H1 (cell line): ENCODE measurements around the gene RAB36. TPM values are rescaled to one million over a fixed set of nuclear protein-coding genes. Genes with fewer than 3 reads are reported as not detected.

ENCODE experiments used
- CTCF ChIA-PET: fragments of 300-600 bp; sonication (Branson Sonifier 250); formaldehyde crosslinking; loops from one replicate; lab custom pipeline; 2021; ENCODE audit not compliant: partially characterized antibody; lab: Charles Lee
- POLR2A ChIA-PET: fragments of 300-600 bp; sonication (Branson Sonifier 250); formaldehyde crosslinking; loops from one replicate; lab custom pipeline; 2021; ENCODE audit warnings: inconsistent platforms; ENCODE audit not compliant: partially characterized antibody; lab: Charles Lee
- DNase-seq, 2 experiments: peaks; one replicate each; pipeline versions ENCODE4 v3.0.0 to v3.0.0-alpha.2; 2010 to 2022; ENCODE audit warnings: low spot score in 2 of 2, low read depth in 1 of 2, mixed read lengths in 1 of 2
- FAIRE-seq: peaks from 2 replicates; lab custom pipeline; 2011; peaks lifted over from hg19 to GRCh38; lab: Jason Lieb, UNC
- H2AFZ ChIP-seq: 2 replicates; pipeline ENCODE4 v1.8.1; 2012; ENCODE audit warnings: low read length, inconsistent platforms
- H2AK5ac ChIP-seq: 2 replicates; pipeline ENCODE4 v1.6.1; 2013; ENCODE audit warnings: low read depth, low read length
- H2BK120ac ChIP-seq: replicated peaks from 2 replicates; pipeline ENCODE3; 2013; ENCODE audit warnings: low read depth, low read length, inconsistent platforms
- H2BK12ac ChIP-seq: 2 replicates; pipeline ENCODE4 v1.6.1; 2013; ENCODE audit warnings: low read depth, low read length
- H2BK15ac ChIP-seq: 2 replicates; pipeline ENCODE4 v1.6.1; 2013; ENCODE audit warnings: low read length
- H2BK20ac ChIP-seq: 2 replicates; pipeline ENCODE4 v1.6.1; 2013; ENCODE audit warnings: low read length
- H2BK5ac ChIP-seq: 2 replicates; pipeline ENCODE4 v1.6.1; 2013; ENCODE audit warnings: low read depth, low read length
- H3K14ac ChIP-seq: 2 replicates; pipeline ENCODE4 v1.6.1; 2013; ENCODE audit warnings: inconsistent platforms; ENCODE audit not compliant: insufficient read length
- H3K18ac ChIP-seq: 2 replicates; pipeline ENCODE4 v1.6.1; 2013; ENCODE audit warnings: low read length; ENCODE audit errors: extremely low read depth
- H3K23ac ChIP-seq: 2 replicates; pipeline ENCODE4 v1.6.1; 2013; ENCODE audit warnings: inconsistent platforms; ENCODE audit not compliant: insufficient read length
- H3K23me2 ChIP-seq: 2 replicates; pipeline ENCODE4 v1.6.1; 2013; ENCODE audit warnings: low read depth, low read length
- H3K27ac ChIP-seq: 2 replicates; pipeline ENCODE4 v1.6.1; 2011; ENCODE audit warnings: low read depth, low read length, inconsistent platforms
- H3K27me3 ChIP-seq, 4 experiments: replicated peaks in 1 of 4; 1 replicate in 1 of 4; 2 replicates in 3 of 4; pipeline versions ENCODE4 v1.6.1 to v1.8.1; 2011 to 2013; ENCODE audit warnings: low read length in 3 of 4, mild to moderate bottlenecking in 3 of 4, inconsistent platforms in 2 of 4, mixed read lengths in 2 of 4, moderate library complexity in 1 of 4; ENCODE audit not compliant: control insufficient read depth in 3 of 4, insufficient read depth in 3 of 4; ENCODE audit errors: extremely low read depth in 1 of 4
- H3K36me3 ChIP-seq, 4 experiments: 2 replicates each; pipeline versions ENCODE4 v1.6.1 to v1.8.1; 2011 to 2013; ENCODE audit warnings: mild to moderate bottlenecking in 4 of 4, low read length in 3 of 4, moderate library complexity in 2 of 4, control low read depth in 1 of 4, inconsistent platforms in 1 of 4; ENCODE audit not compliant: insufficient read depth in 4 of 4, control insufficient read depth in 2 of 4
- H3K4ac ChIP-seq: replicated peaks from 2 replicates; pipeline ENCODE3; 2013; ENCODE audit warnings: low read length, low read depth, mixed read lengths, inconsistent platforms; ENCODE audit not compliant: insufficient read length
- H3K4me1 ChIP-seq, 4 experiments: replicated peaks in 1 of 4; 1 replicate in 1 of 4; 2 replicates in 3 of 4; pipeline versions ENCODE4 v1.6.1 to v1.8.1; 2011 to 2013; ENCODE audit warnings: low read length in 3 of 4, inconsistent platforms in 2 of 4, mixed read lengths in 1 of 4; ENCODE audit not compliant: insufficient read depth in 4 of 4, control insufficient read depth in 3 of 4
- H3K4me2 ChIP-seq, 2 experiments: 2 replicates each; pipeline versions ENCODE4 v1.6.1 to v1.8.1; 2011 to 2013; ENCODE audit warnings: low read depth in 2 of 2, low read length in 2 of 2, control low read depth in 1 of 2, inconsistent platforms in 1 of 2, mild to moderate bottlenecking in 1 of 2; ENCODE audit not compliant: insufficient read depth in 1 of 2
- H3K4me3 ChIP-seq, 4 experiments: fragments of 200-600, 300-600 bp in 1 of 4; sonication (generic), shearing (Covaris generic), sonication (Bioruptor Twin) in 1 of 4; 2 replicates each; pipeline versions ENCODE4 v1.5.1 to v1.8.1; 2011 to 2016; ENCODE audit warnings: low read length in 4 of 4, low read depth in 3 of 4, control low read depth in 2 of 4, inconsistent platforms in 2 of 4, mild to moderate bottlenecking in 2 of 4, mixed read lengths in 1 of 4, moderate library complexity in 1 of 4; ENCODE audit not compliant: insufficient read depth in 2 of 4; ENCODE audit errors: extremely low read depth in 1 of 4
- H3K56ac ChIP-seq: replicated peaks from 2 replicates; pipeline ENCODE3; 2013; ENCODE audit warnings: low read depth, mild to moderate bottlenecking, mixed read lengths, low read length, inconsistent platforms; ENCODE audit not compliant: insufficient read length
- H3K79me1 ChIP-seq: 2 replicates; pipeline ENCODE4 v1.6.1; 2013; ENCODE audit warnings: low read depth, low read length, control low read depth
- H3K79me2 ChIP-seq, 2 experiments: 2 replicates each; pipeline versions ENCODE4 v1.6.1 to v1.8.1; 2012 to 2013; ENCODE audit warnings: low read length in 2 of 2, mild to moderate bottlenecking in 2 of 2, inconsistent platforms in 1 of 2; ENCODE audit not compliant: insufficient read depth in 2 of 2, control insufficient read depth in 1 of 2
- H3K9ac ChIP-seq, 4 experiments: replicated peaks in 1 of 4; 1 replicate in 1 of 4; 2 replicates in 3 of 4; pipeline versions ENCODE4 v1.6.1 to v1.8.1; 2011 to 2013; ENCODE audit warnings: low read depth in 3 of 4, low read length in 3 of 4, control low read depth in 2 of 4, mild to moderate bottlenecking in 2 of 4, moderate library complexity in 2 of 4, inconsistent platforms in 1 of 4; ENCODE audit errors: extremely low read depth in 1 of 4
- H3K9me3 ChIP-seq, 2 experiments: 2 replicates each; pipeline versions ENCODE4 v1.6.1 to v1.8.1; 2012 to 2013; ENCODE audit warnings: mild to moderate bottlenecking in 2 of 2, moderate library complexity in 2 of 2, control low read depth in 1 of 2, inconsistent platforms in 1 of 2, low read depth in 1 of 2, low read length in 1 of 2, mixed read lengths in 1 of 2; ENCODE audit not compliant: insufficient read depth in 2 of 2
- H4K20me1 ChIP-seq, 2 experiments: replicated peaks in 1 of 2; 2 replicates each; pipeline versions ENCODE3 to v1.8.1; 2011 to 2013; ENCODE audit warnings: inconsistent platforms in 2 of 2, low read length in 2 of 2, mild to moderate bottlenecking in 1 of 2; ENCODE audit not compliant: insufficient read depth in 2 of 2, control insufficient read depth in 1 of 2
- H4K5ac ChIP-seq: 2 replicates; pipeline ENCODE4 v1.6.1; 2013; ENCODE audit warnings: low read length, low read depth, mixed read lengths, inconsistent platforms; ENCODE audit not compliant: insufficient read length
- H4K8ac ChIP-seq: 2 replicates; pipeline ENCODE4 v1.8.0; 2013; ENCODE audit warnings: mild to moderate bottlenecking, moderate library complexity, low read length, inconsistent platforms; ENCODE audit not compliant: insufficient read depth; ENCODE audit errors: extremely low read depth
- H4K91ac ChIP-seq: replicated peaks from 2 replicates; pipeline ENCODE3; 2013; ENCODE audit warnings: low read length, mixed read lengths, inconsistent platforms; ENCODE audit not compliant: insufficient read length
- BRCA1 ChIP-seq: IDR thresholded peaks from 2 replicates; pipeline ENCODE4 v1.6.1; 2012; ENCODE audit warnings: low read depth, low read length, improper control_type of control experiment
- CHD2 ChIP-seq: IDR thresholded peaks from 2 replicates; pipeline ENCODE4 v1.6.1; 2012; ENCODE audit warnings: low read length, improper control_type of control experiment
- CTBP2 ChIP-seq: IDR thresholded peaks from 2 replicates; pipeline ENCODE4 v1.7.0; 2011; ENCODE audit warnings: borderline replicate concordance, mild to moderate bottlenecking, moderate library complexity, mixed read lengths, low read length; ENCODE audit not compliant: insufficient read depth, insufficient read length
- HDAC2 ChIP-seq, 2 experiments: fragments of 300-600 bp in 1 of 2; sonication (generic) in 1 of 2; IDR thresholded peaks; 2 replicates each; pipeline ENCODE4 v1.6.1; 2011 to 2012; ENCODE audit warnings: low read depth in 2 of 2, low read length in 2 of 2, mild to moderate bottlenecking in 2 of 2, moderate library complexity in 2 of 2, borderline replicate concordance in 1 of 2, inconsistent platforms in 1 of 2
- JUN ChIP-seq: IDR thresholded peaks from 2 replicates; pipeline ENCODE4 v1.6.1; 2011; ENCODE audit warnings: low read depth, mild to moderate bottlenecking, improper control_type of control experiment, low read length
- MAX ChIP-seq: IDR thresholded peaks from 2 replicates; pipeline ENCODE4 v1.6.1; 2012; ENCODE audit warnings: inconsistent platforms
- SP1 ChIP-seq: IDR thresholded peaks from 2 replicates; pipeline ENCODE4 v1.6.1; 2011; ENCODE audit warnings: low read depth, low read length
- TAF7 ChIP-seq: optimal IDR thresholded peaks from 2 replicates; pipeline ENCODE3; 2011; ENCODE audit warnings: low read depth, mild to moderate bottlenecking, inconsistent platforms, low read length, moderate library complexity, borderline replicate concordance
- USF2 ChIP-seq: IDR thresholded peaks from 2 replicates; pipeline ENCODE4 v1.6.1; 2011; ENCODE audit warnings: low read length, improper control_type of control experiment
- ZNF274 ChIP-seq: IDR thresholded peaks from 2 replicates; pipeline ENCODE4 v1.7.0; 2012; ENCODE audit warnings: low read length, borderline replicate concordance; ENCODE audit errors: extremely low read depth
- WGBS, 2 experiments: shearing (Covaris generic) in 1 of 2; methylation state at CpG; one replicate each; pipeline versions ENCODE4 v1.1.6 to v1.1.7; 2013 to 2015; ENCODE audit warnings: low lambda C conversion rate in 2 of 2, mixed read lengths in 2 of 2, inconsistent platforms in 1 of 2, low coverage in 1 of 2, missing lambda C conversion rate in 1 of 2; ENCODE audit not compliant: insufficient replicate concordance in 2 of 2, insufficient coverage in 1 of 2, insufficient read length in 1 of 2; ENCODE audit errors: extremely low coverage in 1 of 2, missing lambda C conversion rate in 1 of 2; 5-methylcytosine and 5-hydroxymethylcytosine counted together
- polyA plus RNA-seq, 7 experiments: library from polyadenylated mRNA; depleted of rRNA in 3 of 7; stranded (reverse) in 5 of 7; unstranded in 2 of 7; fragments of >200 nt in 5 of 7; fragments of 200-250 nt in 2 of 7; gene quantifications; 1 replicate in 5 of 7; 2 replicates in 1 of 7; 4 replicates in 1 of 7; pipeline versions ENCODE4 v1.2.1 to v1.2.3, GENCODE V29; 2011 to 2013; ENCODE audit warnings: missing spikeins in 2 of 7, mixed read lengths in 2 of 7
- total RNA-seq: library from RNA; stranded (reverse); fragmentation: NEBNext Ultra II Directional; extraction: Animal tissue kit (Norgen Biotek cat#: 25700); gene quantifications from 2 replicates; pipeline ENCODE4 v1.2.1, GENCODE V29; 2021

RAB36 gene
- total and polyA plus RNA-seq, 2 of the 8 experiments (the other 6 are each of a cell fraction or from before 2014, with no cell fraction given): 1.0 to 1.5 TPM

GRCh38 chr22:23122992-23123803 is 22.1 kb upstream of the RAB36 start:
- Histone ChIP-seq H3K9ac (no peak overlapping the region), H2BK12ac (no peak overlapping the region), H2AK5ac (no peak overlapping the region), H3K4me3 (no peak overlapping the region), H4K5ac (no peak overlapping the region), H2BK20ac (no peak overlapping the region), H3K4ac (no peak overlapping the region), H3K27ac (no peak overlapping the region), H3K56ac (no peak overlapping the region), H3K18ac (no peak overlapping the region), H2BK5ac (no peak overlapping the region), H3K4me1 (peaks cover 0 to under 1% (median 0%) of the 10 kb centered on the region in 4 experiments; a peak in 1 of 7 replicates), H3K9me3 (no peaks in the 10 kb centered on the region), H4K8ac (no peak overlapping the region), H4K91ac (no peak overlapping the region), H4K20me1 (no peaks in the 10 kb centered on the region), H3K36me3 (no peaks in the 10 kb centered on the region; a peak in 2 of 8 replicates), H3K79me2 (no peaks in the 10 kb centered on the region), H3K27me3 (peaks cover 0 to 14% (median 5%) of the 10 kb centered on the region in 4 experiments; a peak in 3 of 7 replicates), H2BK15ac (no peak overlapping the region), H2AFZ (no peak overlapping the region), H2BK120ac (no peak overlapping the region), H3K14ac (no peak overlapping the region), H3K23ac (no peak overlapping the region), H3K79me1 (no peaks in the 10 kb centered on the region), H3K23me2 (no peaks in the 10 kb centered on the region), H3K4me2 (no peak overlapping the region)
- FAIRE-seq: no peak
- no peak for DNase-seq
- ChIA-PET CTCF (interaction anchor here (0.7 to 24.3 kb wide), 8 partner anchors 13 to 692 kb away, joined by 3 to 384 read pairs (median 4); no protein-coding TSS in a partner anchor), POLR2A (no interaction called here)
- WGBS, 2 experiments: 92% methylated on average over 26 of the region's 26 CpGs; no CpG with 5 or more reads in 1 of the 2 experiments
- TF ChIP-seq USF2 (no peak), ZNF274 (no peak), CTBP2 (no peak), CHD2 (no peak), JUN (no peak), TAF7 (no peak), MAX (no peak), BRCA1 (no peak), SP1 (no peak), HDAC2 (IDR thresholded peaks at IDR 0.05; ENCODE audit: borderline replicate concordance in 1 of 2, low read depth in 2 of 2, low read length in 2 of 2) (no peak)
